NCI-H748 (cell line): ENCODE data around the gene KANSL1.
A peak's percentile ranks its signal among the peaks of the same experiment; 100 is the strongest.
"Not testable (repeated sequence)": the region's sequence is repeated elsewhere in the genome, so short reads cannot be mapped to it uniquely, and the experiment has no call there.

ENCODE experiments used
- DNase-seq: peaks from one replicate; lab custom pipeline; 2025; ENCODE audit not compliant: unreplicated experiment; lab: John Stamatoyannopoulos, UW

Gene KANSL1, protein sequence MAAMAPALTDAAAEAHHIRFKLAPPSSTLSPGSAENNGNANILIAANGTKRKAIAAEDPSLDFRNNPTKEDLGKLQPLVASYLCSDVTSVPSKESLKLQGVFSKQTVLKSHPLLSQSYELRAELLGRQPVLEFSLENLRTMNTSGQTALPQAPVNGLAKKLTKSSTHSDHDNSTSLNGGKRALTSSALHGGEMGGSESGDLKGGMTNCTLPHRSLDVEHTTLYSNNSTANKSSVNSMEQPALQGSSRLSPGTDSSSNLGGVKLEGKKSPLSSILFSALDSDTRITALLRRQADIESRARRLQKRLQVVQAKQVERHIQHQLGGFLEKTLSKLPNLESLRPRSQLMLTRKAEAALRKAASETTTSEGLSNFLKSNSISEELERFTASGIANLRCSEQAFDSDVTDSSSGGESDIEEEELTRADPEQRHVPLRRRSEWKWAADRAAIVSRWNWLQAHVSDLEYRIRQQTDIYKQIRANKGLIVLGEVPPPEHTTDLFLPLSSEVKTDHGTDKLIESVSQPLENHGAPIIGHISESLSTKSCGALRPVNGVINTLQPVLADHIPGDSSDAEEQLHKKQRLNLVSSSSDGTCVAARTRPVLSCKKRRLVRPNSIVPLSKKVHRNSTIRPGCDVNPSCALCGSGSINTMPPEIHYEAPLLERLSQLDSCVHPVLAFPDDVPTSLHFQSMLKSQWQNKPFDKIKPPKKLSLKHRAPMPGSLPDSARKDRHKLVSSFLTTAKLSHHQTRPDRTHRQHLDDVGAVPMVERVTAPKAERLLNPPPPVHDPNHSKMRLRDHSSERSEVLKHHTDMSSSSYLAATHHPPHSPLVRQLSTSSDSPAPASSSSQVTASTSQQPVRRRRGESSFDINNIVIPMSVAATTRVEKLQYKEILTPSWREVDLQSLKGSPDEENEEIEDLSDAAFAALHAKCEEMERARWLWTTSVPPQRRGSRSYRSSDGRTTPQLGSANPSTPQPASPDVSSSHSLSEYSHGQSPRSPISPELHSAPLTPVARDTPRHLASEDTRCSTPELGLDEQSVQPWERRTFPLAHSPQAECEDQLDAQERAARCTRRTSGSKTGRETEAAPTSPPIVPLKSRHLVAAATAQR (N-terminal part only)

DNA sequence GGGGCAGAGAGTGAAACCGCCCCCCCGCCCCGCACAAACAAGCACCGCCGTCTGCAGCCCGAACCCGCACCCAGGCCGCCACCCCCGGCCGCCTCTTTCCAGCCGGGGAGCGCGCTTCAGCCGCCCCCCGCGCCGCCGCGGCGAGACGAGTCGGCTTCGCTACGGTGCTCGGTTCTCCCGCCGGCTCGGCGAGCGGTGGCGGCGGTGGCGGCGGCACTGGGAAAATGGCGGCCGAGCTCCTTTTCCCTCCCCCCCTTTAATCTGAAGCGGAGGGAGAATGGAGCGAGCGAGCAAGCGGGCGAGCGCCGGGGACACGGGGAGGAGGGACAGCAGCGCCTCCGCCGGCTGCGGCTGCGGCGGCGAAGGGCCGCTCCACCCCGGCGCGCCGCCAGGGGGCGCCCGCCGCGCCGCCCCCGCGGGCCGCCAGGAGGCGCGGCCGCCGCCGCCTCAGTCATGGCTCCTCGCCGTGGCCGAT, at the start of gene KANSL1:
Gene KANSL1 (minus strand): TSS at position 279 of the 475 bp plus-strand sequence. CDS start 21,286 bp downstream, outside the sequence.
- peak; percentile 94 for DNase-seq

DNA sequence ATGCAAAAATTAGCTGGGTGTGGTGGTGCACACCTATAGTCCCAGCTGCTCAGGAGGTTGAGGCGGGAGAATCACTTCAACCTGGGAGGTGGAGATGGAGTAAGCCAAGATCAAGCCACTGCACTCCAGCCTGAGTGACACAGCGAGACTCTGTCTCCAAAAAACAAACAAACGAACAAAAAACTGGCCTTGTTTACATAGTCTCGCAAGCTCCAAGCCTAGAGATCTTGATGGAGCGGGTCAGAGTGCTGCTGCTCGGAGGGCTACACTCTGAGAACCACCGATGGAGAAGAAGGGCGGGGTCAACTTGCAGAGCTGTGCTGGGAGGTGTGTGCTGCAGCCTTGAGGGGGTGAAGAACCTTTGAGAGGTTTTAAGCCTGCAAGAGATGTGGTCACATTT, 38.1 kb upstream of the KANSL1 start:
- not testable (repeated sequence) for DNase-seq

DNA sequence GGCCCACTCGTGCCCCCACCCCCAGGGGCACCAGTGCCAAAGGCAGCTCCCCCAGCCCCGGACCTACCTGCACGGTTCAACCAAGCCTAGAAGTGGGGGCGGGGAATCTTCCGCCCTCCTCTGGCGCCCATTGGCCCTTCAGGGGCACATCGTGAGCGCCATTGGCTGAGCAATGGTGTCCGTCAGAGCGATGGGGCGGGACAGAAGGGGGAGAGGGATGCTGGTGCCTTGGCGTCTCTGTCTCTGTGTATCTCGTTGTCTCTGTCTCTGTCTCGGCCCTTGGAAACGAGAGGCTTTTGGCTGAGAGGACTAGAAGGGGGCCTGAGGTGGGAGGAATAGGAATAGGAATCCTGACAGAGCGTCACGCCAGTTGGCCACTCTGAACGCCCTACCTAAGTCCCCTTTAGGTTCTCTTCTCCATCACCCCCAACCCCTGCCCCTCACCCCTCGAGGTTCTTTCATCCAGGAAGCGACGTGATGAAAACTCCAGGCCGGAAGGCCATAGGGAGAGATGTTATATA, 32.1 kb upstream of the KANSL1 start:
- DNase-seq = peak; percentile 91

DNA sequence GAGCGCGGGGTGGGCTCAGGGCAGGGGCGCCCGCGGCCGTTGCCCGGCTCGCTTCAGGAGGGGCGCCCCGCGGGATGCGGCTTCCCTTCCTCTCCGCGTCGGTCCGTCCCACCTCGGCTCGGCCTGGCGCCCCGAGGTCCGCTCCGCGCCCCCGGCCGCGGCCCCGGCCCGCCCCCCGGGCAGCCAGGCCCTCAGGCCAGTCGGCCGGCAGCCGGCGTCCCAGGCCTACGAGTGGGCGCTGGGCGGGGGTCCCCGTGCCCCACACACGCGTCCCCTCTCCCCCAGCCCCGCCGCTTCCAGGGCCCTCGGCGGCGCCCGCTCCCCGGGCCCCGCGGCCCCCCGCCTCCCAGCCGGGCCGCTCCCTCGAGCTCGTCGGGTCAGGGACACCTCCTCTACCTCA, 31.6 kb upstream of the KANSL1 start:
- DNase-seq = not testable (repeated sequence)

DNA sequence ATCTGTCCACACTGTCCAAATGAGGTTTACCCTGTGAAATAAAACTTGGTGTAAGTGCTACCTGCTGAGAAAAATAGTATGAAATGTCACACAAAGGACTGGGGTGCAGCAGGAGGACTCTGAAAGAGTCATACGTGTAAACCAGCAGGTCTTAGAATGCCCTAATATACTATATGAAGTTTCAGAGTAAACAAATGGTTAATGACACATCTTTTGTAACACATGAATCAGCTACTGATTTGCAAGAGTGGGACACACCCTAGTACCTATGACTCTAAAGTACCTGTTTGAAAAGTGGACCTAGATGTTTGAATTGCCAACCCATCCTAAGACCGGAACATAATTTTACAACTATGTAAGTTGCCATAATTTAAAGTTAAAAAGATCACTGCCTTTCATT, 29.8 kb upstream of the KANSL1 start:
- DNase-seq = not testable (repeated sequence)

DNA sequence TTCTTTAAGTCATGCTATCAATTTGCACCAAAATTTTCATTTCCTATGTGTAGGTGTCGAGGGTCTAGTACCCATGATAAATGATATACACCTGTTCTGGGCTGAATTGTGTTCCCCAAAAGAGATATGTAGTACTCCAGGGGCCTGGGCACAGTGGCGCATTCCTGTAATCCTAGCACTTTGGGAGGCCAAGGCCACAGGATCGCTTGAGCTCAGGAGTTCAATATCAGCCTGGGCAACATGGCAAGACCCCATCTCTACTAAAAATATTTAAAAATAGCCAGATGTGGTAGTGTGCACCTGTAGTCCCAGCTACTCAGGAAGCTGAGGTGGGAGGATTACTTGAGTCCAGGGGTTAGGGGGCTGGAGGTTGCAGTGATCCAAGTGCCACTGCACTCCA, 23.5 kb upstream of the KANSL1 start:
- DNase-seq = no peak

DNA sequence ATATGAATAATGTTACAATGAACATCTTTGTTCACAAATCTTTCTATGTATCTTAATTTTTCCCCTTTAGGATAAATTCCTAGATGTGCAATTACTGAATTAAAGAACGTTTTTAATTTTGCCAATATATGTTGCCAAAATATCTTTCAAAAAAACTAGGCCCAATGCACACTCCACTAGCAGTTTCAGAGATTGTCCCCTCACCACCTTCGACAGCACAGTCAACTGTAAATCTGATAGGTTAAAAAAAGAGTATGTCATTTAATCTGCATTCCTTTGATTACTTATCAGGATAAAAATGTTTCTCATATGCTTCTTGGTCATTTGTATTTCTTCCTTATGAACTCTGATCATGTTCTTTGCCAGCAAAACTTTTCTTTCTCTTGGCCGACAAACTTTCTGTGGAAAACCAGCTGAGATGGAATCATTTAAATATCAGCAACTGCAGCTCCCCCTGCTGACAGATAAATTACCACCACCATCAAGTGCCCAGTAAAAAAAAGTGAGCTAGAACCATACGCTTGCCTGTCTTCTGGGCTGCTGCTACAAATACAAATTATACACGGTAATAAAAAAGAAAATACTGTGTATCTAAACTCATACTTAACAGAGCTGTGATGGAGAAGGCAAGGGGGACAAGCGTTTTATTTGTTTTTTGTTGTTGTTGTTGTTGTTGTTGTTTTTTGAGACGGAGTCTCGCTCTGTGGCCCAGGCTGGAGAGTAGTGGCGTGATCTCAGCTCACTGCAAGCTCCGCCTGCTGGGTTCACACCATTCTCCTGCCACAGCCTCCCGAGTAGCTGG, 19.6 kb upstream of the KANSL1 start:
- DNase-seq = peak; percentile 53

DNA sequence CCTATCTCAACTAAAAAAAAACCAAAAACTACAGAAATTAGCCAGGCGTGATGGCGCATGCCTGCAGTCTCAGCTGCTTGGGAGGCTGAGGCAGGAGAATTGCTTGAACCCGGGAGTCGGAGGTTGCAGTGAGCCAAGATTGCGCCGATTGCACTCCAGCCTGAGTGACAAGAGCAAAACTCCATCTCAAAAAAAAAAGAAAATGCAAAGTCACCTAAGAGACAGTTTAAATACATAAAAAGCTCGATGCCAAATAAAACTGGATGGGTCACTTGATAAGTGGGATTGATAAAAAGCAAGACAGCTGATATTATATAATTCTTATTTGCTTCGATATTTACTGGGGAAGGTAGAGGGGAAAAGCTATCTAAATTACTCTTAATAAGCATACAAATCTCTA, 15.8 kb upstream of the KANSL1 start:
- DNase-seq = no peak

DNA sequence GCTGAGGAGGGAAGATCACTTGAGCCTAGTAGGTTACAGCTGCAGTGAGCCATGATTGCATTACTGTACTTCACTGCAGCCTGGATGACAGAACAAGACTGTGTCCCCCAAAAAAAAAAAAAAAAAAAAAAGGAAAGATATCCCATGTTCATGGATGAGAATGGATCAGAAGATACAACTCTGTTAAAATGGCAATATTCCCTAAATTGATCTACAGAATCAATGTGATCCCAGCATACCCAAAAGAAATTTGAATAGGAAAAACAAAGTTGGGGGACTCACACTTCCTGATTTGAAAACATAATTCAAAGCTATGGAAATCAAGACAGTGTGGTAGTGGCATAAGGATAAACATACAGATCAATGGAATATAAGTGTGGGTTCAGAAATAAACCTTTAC, 12.7 kb upstream of the KANSL1 start:
- no peak for DNase-seq

DNA sequence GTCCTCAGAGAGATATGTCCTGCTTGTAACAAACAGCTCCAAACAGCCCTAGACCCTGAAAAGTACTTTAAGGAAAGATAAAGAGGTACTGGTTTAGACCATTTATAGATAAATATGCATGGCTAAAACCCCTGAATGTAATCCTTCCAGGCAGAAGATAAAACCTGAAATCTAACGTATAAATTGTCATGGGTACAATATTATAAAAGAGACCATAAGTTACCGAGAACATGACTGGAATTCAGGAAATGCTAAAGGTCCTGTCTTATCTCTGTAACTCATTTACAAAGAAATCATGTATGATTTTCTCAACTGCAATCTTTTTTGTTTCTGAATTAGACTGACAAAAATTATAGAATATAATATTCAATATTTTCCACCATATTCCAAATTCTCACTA, 9.2 kb upstream of the KANSL1 start:
- no peak for DNase-seq

DNA sequence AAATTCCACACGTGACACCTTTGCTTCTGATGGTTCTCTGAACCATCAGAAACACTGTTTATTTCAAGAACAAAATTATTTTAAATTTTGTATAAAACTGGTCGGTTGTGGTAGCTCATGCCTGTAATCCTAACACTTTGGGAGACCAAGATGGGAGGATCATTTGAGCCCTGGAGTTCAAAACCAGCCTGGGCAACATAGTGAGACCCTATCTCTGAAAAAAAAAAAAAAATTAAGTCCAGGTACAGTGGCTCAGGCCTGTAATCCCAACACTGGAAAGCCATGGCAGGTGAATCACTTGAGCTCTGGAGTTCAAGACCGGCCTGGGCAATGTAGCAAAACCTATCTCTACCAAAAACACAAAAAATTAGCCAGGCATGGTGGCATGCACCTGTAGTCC, 8.3 kb upstream of the KANSL1 start:
- DNase-seq = no peak

DNA sequence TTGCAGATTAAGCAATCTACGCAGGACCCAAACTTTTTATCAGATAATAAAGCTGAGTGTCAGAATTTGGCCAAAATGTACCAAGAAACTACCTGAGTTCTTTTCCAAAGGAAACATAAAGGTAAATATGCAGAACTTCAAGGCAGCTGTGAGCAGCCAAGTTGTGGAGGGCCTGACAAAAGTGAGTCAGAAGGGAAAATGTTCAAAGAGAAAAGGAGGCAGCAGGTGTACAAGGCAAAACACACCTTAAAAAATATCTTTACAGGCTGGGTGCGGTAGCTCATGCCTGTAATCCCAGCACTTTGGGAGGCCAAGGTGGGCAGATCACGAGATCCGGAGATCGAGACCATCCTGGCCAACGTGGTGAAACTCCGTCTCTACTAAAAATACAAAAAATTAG, 7.0 kb upstream of the KANSL1 start:
- DNase-seq = no peak

DNA sequence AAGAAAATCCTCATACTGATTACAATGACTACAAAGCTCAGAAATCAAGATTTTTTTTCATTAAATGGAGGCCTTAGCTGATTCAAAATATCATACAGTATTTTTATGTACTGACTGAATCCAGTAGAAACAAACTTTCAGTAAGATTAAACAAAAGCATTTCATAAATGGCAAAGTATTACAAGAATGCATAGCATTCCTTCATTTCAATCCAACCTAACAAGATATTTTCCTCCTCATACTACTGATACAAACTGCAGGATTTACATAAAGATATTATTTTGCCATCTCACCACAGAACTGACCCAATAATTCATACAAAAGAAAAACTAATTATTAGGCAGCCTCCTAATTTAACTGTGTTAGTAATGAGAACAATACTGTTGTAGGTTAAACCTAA, 6.2 kb upstream of the KANSL1 start:
- DNase-seq = no peak

DNA sequence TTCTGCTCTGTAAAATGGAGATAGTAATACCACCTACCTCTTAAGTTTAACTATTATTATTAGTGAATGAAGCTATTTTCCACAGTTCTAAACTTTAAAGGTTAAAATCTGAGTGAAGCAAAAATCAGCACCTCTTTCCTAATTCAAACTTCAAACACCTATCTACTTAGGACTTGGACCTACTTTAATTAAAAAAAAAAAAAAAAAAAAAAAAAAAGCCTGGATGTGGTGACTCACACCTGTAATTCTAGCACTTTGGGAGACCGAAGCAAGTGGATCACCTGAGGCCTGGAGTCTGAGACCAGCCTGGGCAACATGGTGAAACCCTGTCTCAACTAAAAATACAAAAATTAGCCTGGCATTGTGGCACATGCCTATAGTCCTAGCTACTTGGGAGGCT, 5.0 kb upstream of the KANSL1 start:
- no peak for DNase-seq

DNA sequence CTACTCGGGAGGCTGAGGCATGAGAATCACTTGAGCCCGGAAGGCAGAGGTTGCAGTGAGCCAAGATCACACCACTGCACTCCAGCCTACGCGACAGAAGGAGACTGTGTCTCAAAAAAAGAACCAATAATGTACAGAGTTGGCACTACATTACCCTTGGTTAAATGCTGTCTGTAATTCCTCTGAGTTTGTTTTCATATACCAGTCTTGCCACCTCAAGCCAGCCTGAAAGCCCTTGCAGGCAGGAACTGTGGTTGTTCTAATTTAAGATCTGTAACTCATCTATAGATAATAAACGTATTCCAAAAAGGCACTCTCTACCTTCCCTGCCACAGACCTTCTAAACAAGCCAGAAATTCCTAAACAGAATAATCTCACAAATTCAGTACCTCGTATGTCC, 4.3 kb upstream of the KANSL1 start:
- DNase-seq = no peak

DNA sequence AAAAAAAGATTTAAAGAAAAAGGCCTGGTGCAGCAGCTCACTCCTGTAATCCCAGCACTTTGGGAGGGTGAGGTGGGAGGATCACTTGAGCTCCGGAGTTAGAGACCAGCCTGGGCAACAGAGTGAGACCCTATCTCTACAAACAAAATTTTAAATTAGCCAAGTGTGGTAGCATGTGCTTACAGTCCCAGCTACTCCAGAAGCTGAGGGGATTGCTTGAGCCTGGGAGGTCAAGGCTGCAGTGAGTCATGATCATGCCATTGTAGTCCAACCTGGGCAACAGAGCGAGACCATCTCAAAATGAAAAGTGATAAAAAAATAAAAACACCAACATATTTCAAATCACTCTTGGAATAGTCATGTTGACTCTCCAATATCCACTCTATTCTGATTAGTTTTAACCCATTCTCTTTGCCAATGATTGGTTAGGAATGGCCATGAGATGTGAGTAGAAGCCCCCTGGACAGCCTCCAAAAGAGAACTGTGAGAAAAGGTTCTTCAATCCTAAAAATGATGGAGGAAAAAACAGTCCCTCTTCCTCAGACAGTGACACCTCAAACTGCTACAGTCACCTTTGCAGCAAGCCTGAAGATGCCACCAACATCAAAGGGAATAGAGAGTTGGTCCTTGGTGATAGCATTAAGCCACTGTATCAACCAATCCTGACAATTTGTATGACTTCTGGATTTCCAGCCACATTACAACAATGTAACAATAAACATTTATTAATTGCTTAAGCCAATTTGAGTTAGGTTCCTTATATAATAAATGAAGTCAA, 2.9 kb upstream of the KANSL1 start:
- no peak for DNase-seq

DNA sequence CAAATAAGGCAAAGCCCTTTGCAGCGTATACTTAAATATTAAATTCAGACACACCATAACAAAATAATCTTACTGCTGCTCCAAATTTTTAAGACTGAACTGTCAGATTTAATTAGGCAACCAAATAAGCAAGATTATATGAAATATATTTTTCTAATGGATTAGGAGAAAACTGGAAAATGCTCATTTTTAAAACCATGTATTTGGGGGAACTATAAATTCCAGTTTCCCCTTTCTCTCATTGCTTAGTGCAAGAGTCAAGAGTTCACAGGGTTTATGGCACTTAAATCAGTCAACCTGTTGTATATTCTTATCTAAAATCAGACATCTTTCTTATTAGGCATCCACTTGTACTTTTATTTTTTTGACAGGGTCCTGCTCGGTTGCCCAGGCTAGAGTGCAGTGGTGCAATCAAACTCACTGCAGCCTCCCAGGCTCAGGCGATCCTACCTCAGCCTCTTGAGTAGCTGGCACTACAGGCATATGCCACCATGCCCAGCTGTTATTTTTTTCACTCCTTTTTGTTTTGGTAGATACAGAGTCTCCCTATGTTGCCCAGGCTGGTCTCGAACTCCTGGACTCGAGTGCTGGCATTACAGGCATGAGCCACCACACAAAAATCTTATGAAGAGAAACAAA, 2.1 kb upstream of the KANSL1 start:
- no peak for DNase-seq

DNA sequence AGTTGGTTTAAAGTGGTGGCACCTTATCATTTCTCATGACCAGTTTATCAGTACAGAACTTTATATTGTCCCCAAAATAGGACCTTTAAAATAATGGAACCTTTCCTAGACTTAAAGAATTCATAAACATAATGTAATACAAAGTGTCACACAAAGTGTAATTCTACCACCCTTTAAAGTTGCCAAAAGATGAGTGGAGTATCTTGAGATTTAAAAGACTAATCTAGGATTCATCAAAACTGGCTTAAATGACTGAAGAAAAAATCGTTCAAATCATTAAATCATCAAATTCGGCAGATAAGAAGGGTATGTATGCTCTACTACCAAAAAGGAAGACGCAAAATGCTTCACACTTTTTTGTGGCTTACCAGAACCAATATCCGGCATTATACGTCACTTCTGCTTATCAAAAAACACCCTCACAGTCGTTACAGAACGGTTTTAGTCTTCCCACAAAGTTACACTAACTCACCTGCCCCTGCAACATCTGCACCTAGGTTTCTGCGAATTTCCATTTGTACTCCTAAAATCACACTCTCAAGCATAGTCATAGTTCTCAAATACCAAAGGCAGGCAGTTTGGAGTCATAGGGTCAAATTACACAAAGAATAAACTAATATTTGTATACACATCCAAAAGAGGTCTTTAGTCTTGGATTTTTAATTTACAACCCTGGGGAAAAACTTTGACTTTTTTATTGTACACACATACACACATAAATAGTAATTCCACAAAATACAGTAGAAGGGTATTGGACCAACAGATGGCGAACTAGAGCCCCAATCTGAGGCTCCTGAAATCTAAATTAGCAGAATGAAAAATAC, 1.4 kb upstream of the KANSL1 start:
- DNase-seq = peak; percentile 36
